ENCODE results near the gene PLSCR1. TPM values are rescaled to one million over a fixed set of nuclear protein-coding genes. Genes with fewer than 3 reads are reported as not detected.

PLSCR1 gene
- total and polyA plus RNA-seq, 2 donors (not counting 1 experiment from before 2014, with no cell fraction given) = 16.8 to 44.6 TPM

DNA sequence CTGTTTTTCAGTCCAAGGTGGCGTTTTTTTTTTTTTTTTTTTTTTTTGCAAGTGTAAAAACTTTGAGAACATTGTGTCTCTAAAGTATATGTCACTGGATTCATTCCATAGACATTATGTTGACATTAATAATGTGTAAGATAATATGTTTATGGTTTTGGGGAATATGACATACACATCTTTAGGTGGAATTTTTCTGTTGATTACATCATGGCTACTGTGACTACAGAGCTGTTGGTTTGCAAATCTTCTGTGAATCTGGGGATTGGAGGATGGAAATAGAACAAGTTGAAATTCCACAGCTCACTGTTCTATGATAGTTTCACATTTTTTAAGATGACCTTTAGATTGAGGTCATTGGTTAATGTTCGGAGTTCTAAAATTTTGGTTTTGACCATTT, 50.6 kb downstream of the PLSCR1 start:
- Histone ChIP-seq H3K4me3 (ENCODE audit: control extremely low read depth in 1 of 5, extremely low read depth in 1 of 5, insufficient read depth in 1 of 5, low read depth in 2 of 5, low read length in 4 of 5) (no peak overlapping the region), H3K9me3 (ENCODE audit: control extremely low read depth in 1 of 3, control insufficient read depth in 2 of 3, insufficient read depth in 1 of 3, low read length in 2 of 3) (peaks cover 2 to 8% (median 3%) of the 10 kb centered on the region in 3 donors), H3K4me1 (ENCODE audit: control insufficient read depth in 2 of 2, insufficient read depth in 2 of 2, low read length in 2 of 2) (no peaks in the 10 kb centered on the region), H3K36me3 (replicated peaks in 1 of 2; ENCODE audit: control extremely low read depth in 1 of 2, control insufficient read depth in 1 of 2, extremely low read depth in 1 of 2, insufficient read depth in 2 of 2, low read length in 1 of 2) (no peaks in the 10 kb centered on the region), H3K4me2 (replicated peaks; ENCODE audit: low read depth, low read length, poor library complexity, severe bottlenecking) (no peak overlapping the region), H3K27ac (ENCODE audit: low read length in 2 of 2) (no peak overlapping the region), H3K9ac (ENCODE audit: low read length) (no peak overlapping the region), H3K27me3 (replicated peaks in 1 of 4; ENCODE audit: control extremely low read depth in 1 of 4, control insufficient read depth in 3 of 4, insufficient read depth in 4 of 4, low read length in 3 of 4) (no peaks in the 10 kb centered on the region), H4K20me1 (ENCODE audit: control insufficient read depth, insufficient read depth, low read length, poor library complexity, severe bottlenecking) (no peaks in the 10 kb centered on the region), H2AFZ (ENCODE audit: insufficient read depth, low read depth, low read length, poor library complexity, severe bottlenecking) (no peak overlapping the region), H3K79me2 (ENCODE audit: control insufficient read depth, insufficient read depth, low read length) (no peaks in the 10 kb centered on the region)
- Mint-ChIP-seq H3K4me1 (no peaks in the 10 kb centered on the region), H3K27me3 (peaks cover 29% of the 10 kb centered on the region), H3K9me3 (ENCODE audit: insufficient read depth) (peaks cover 2% of the 10 kb centered on the region), H3K4me3 (no peak overlapping the region), H3K27ac (no peak overlapping the region)
- ChIA-PET CTCF (no interaction called here), POLR2A (no interaction called here)
- intact Hi-C loops (cut with micrococcal nuclease) = no loop called here
- no peak for TF ChIP-seq EZH2 (IDR thresholded peaks at IDR 0.05; ENCODE audit: borderline replicate concordance, insufficient read depth, low read depth, low read length, poor library complexity, severe bottlenecking)
- TF ChIP-seq, protein P1, sequence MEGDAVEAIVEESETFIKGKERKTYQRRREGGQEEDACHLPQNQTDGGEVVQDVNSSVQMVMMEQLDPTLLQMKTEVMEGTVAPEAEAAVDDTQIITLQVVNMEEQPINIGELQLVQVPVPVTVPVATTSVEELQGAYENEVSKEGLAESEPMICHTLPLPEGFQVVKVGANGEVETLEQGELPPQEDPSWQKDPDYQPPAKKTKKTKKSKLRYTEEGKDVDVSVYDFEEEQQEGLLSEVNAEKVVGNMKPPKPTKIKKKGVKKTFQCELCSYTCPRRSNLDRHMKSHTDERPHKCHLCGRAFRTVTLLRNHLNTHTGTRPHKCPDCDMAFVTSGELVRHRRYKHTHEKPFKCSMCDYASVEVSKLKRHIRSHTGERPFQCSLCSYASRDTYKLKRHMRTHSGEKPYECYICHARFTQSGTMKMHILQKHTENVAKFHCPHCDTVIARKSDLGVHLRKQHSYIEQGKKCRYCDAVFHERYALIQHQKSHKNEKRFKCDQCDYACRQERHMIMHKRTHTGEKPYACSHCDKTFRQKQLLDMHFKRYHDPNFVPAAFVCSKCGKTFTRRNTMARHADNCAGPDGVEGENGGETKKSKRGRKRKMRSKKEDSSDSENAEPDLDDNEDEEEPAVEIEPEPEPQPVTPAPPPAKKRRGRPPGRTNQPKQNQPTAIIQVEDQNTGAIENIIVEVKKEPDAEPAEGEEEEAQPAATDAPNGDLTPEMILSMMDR (IDR thresholded peaks at IDR 0.05) = no peak
- WGBS (ENCODE audit: insufficient coverage) = no CpG with 5 or more reads among the region's 2 CpGs
- ATAC-seq (ENCODE audit: low read depth) (no peak), DNase-seq (no peak)

DNA sequence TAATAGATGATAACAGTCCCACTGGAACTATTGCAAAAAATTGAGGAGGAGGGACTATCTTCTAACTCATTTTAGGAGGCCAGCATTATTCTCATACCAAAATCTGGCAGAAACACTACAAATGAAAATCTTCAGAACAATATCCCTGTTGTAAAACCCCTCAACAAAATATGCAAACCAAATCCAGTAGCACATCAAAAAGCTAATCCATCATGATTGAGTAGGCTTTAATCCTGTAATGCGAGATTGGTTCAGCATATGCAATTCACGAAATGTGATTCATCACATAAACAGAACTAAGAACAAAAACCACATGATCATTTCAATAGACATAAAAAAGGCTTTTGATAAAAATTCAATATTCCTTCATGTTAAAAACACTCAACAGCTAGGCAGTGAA, 51.2 kb downstream of the PLSCR1 start:
- 73% methylated on average over 2 of the region's 2 CpGs for WGBS (ENCODE audit: insufficient coverage)
- no peak overlapping the region for H3K27ac Mint-ChIP-seq
- POLR2A ChIA-PET = no interaction called here

More for the DNA sequence above, 51.2 kb downstream of the PLSCR1 start:
- H4K20me1 ChIP-seq (ENCODE audit: control insufficient read depth, insufficient read depth, low read length, poor library complexity, severe bottlenecking) = no peaks in the 10 kb centered on the region
- intact Hi-C loops (cut with micrococcal nuclease) = no loop called here
- H3K79me2 ChIP-seq (ENCODE audit: control insufficient read depth, insufficient read depth, low read length) = no peaks in the 10 kb centered on the region
- Mint-ChIP-seq H3K27me3 (peaks cover 29% of the 10 kb centered on the region), H3K4me3 (no peak overlapping the region), H3K4me1 (no peaks in the 10 kb centered on the region), H3K9me3 (ENCODE audit: insufficient read depth) (peaks cover 2% of the 10 kb centered on the region)
- CTCF ChIA-PET = no interaction called here
- no peaks in the 10 kb centered on the region for H3K36me3 ChIP-seq (replicated peaks in 1 of 2; ENCODE audit: control extremely low read depth in 1 of 2, control insufficient read depth in 1 of 2, extremely low read depth in 1 of 2, insufficient read depth in 2 of 2, low read length in 1 of 2)
- ATAC-seq (ENCODE audit: low read depth) = no peak
- peaks cover 2 to 8% (median 3%) of the 10 kb centered on the region in 3 donors for H3K9me3 ChIP-seq (ENCODE audit: control extremely low read depth in 1 of 3, control insufficient read depth in 2 of 3, insufficient read depth in 1 of 3, low read length in 2 of 3)
- H3K4me3 ChIP-seq (ENCODE audit: control extremely low read depth in 1 of 5, extremely low read depth in 1 of 5, insufficient read depth in 1 of 5, low read depth in 2 of 5, low read length in 4 of 5) = no peak overlapping the region
- H3K4me1 ChIP-seq (ENCODE audit: control insufficient read depth in 2 of 2, insufficient read depth in 2 of 2, low read length in 2 of 2) = no peaks in the 10 kb centered on the region
- H3K4me2 ChIP-seq (replicated peaks; ENCODE audit: low read depth, low read length, poor library complexity, severe bottlenecking) = no peak overlapping the region
- TF ChIP-seq, protein P1 (IDR thresholded peaks at IDR 0.05) = no peak
- no peak for TF ChIP-seq EZH2 (IDR thresholded peaks at IDR 0.05; ENCODE audit: borderline replicate concordance, insufficient read depth, low read depth, low read length, poor library complexity, severe bottlenecking)
- no peak overlapping the region for H3K9ac ChIP-seq (ENCODE audit: low read length)
- H2AFZ ChIP-seq (ENCODE audit: insufficient read depth, low read depth, low read length, poor library complexity, severe bottlenecking) = no peak overlapping the region
- H3K27ac ChIP-seq (ENCODE audit: low read length in 2 of 2) = no peak overlapping the region
- DNase-seq = no peak
- H3K27me3 ChIP-seq (replicated peaks in 1 of 4; ENCODE audit: control extremely low read depth in 1 of 4, control insufficient read depth in 3 of 4, insufficient read depth in 4 of 4, low read length in 3 of 4) = no peaks in the 10 kb centered on the region
